ENCODE results near the gene KCNJ1. TPM values are rescaled to one million over a fixed set of nuclear protein-coding genes. Genes with fewer than 3 reads are reported as not detected.

The KCNJ1 gene
- polyA plus RNA-seq, 1 of the 3 experiments (the other 2 are of a cell fraction), result not detected

GRCh38 chr11:128840137-128840536 is 27.0 kb downstream of the KCNJ1 start:
- no peaks in the 10 kb centered on the region for H3K9me2 ChIP-seq
- 81% methylated on average over 5 of the region's 5 CpGs for WGBS (ENCODE audit: low lambda C conversion rate)
- H2AFZ ChIP-seq (ENCODE audit: low read depth), result no peak overlapping the region
- no peaks in the 10 kb centered on the region for H3K27me3 ChIP-seq (ENCODE audit: insufficient read depth)
- no peaks in the 10 kb centered on the region for H3K4me1 ChIP-seq (ENCODE audit: control insufficient read depth in 1 of 2, insufficient read depth in 2 of 2, low read depth in 1 of 2, low read length in 1 of 2)
- no peaks in the 10 kb centered on the region for H3K79me2 ChIP-seq (ENCODE audit: insufficient read depth)
- TF ChIP-seq RXRA (IDR thresholded peaks at IDR 0.05; ENCODE audit: borderline replicate concordance, low read depth), result no peak
- TF ChIP-seq MXI1 (IDR thresholded peaks at IDR 0.05; ENCODE audit: low read depth, low read length), result no peak
- no peak for TF ChIP-seq FOSL2 (IDR thresholded peaks at IDR 0.05; ENCODE audit: borderline replicate concordance, low read depth)
- no peak for TF ChIP-seq ZBTB33 (IDR thresholded peaks at IDR 0.05; ENCODE audit: borderline replicate concordance, low read depth)
- TF ChIP-seq NFIC (IDR thresholded peaks at IDR 0.05; ENCODE audit: borderline replicate concordance), result no peak
- no peak for TF ChIP-seq PBX3 (IDR thresholded peaks at IDR 0.05)
- TF ChIP-seq USF1 (IDR thresholded peaks at IDR 0.05; ENCODE audit: borderline replicate concordance, low read depth), result no peak
- no peak for TF ChIP-seq JUND (IDR thresholded peaks at IDR 0.05)
- no peak for TF ChIP-seq RFX5 (IDR thresholded peaks at IDR 0.05; ENCODE audit: low read length)
- no peak for TF ChIP-seq NRF1 (IDR thresholded peaks at IDR 0.05; ENCODE audit: low read depth, low read length)
- no peak for TF ChIP-seq FOXJ3 (CRISPR knock-in tag; IDR thresholded peaks at IDR 0.05)
- no peak for TF ChIP-seq EZH2phosphoT487 (IDR thresholded peaks at IDR 0.05; ENCODE audit: borderline replicate concordance, low read depth)
- TF ChIP-seq SMC3 (IDR thresholded peaks at IDR 0.05; ENCODE audit: low read depth, low read length), result no peak
- no peak for TF ChIP-seq CHD2 (IDR thresholded peaks at IDR 0.05; ENCODE audit: low read length, partially characterized antibody)
- no peak for TF ChIP-seq EP300 (IDR thresholded peaks at IDR 0.05; ENCODE audit: borderline replicate concordance in 1 of 2, low read depth in 1 of 2, low read length in 1 of 2)
- ChIA-PET POLR2A (no interaction called here), CTCF (interaction anchor here (2.4 kb wide), 1 partner anchor 9 kb away, joined by 7 read pairs; no protein-coding TSS in a partner anchor)
- H3K36me3 ChIP-seq (replicated peaks in 1 of 2; ENCODE audit: control insufficient read depth in 1 of 2, insufficient read depth in 2 of 2, low read length in 1 of 2), result no peaks in the 10 kb centered on the region
- no peak overlapping the region for H3K9ac ChIP-seq
- no peak overlapping the region for H3K4me3 ChIP-seq (ENCODE audit: low read depth in 2 of 2, low read length in 1 of 2)
- no peaks in the 10 kb centered on the region for H3F3A ChIP-seq (replicated peaks; ENCODE audit: insufficient read depth)
- H3K9me3 ChIP-seq, result no peaks in the 10 kb centered on the region
- H3K27ac ChIP-seq (ENCODE audit: low read depth in 2 of 2, low read length in 1 of 2), result no peak overlapping the region
- no peaks in the 10 kb centered on the region for H4K20me1 ChIP-seq (ENCODE audit: insufficient read depth)
- H3K4me2 ChIP-seq, result no peak overlapping the region
- DNase-seq, result no peak

- Histone ChIP-seq H3F3A (replicated peaks; ENCODE audit: insufficient read depth) (no peaks in the 10 kb centered on the region), H3K9me3 (no peaks in the 10 kb centered on the region), H3K27me3 (ENCODE audit: insufficient read depth) (no peaks in the 10 kb centered on the region), H3K36me3 (replicated peaks in 1 of 2; ENCODE audit: control insufficient read depth in 1 of 2, insufficient read depth in 2 of 2, low read length in 1 of 2) (no peaks in the 10 kb centered on the region), H3K9ac (no peak overlapping the region), H2AFZ (ENCODE audit: low read depth) (no peak overlapping the region), H3K9me2 (no peaks in the 10 kb centered on the region), H3K4me1 (ENCODE audit: control insufficient read depth in 1 of 2, insufficient read depth in 2 of 2, low read depth in 1 of 2, low read length in 1 of 2) (no peaks in the 10 kb centered on the region), H3K4me3 (ENCODE audit: low read depth in 2 of 2, low read length in 1 of 2) (no peak overlapping the region), H3K27ac (ENCODE audit: low read depth in 2 of 2, low read length in 1 of 2) (no peak overlapping the region), H3K79me2 (ENCODE audit: insufficient read depth) (no peaks in the 10 kb centered on the region), H3K4me2 (no peak overlapping the region), H4K20me1 (ENCODE audit: insufficient read depth) (no peaks in the 10 kb centered on the region)
- ChIA-PET POLR2A (no interaction called here), CTCF (interaction anchor here (1.4 to 2.4 kb wide), 2 partner anchors 8 to 667 kb away, joined by 3 to 7 read pairs; no protein-coding TSS in a partner anchor)
- DNase-seq, result no peak
- WGBS (ENCODE audit: low lambda C conversion rate), result 72% methylated on average over 5 of the region's 5 CpGs
- TF ChIP-seq MAX (IDR thresholded peaks at IDR 0.05; ENCODE audit: low read depth) (no peak), SMC3 (IDR thresholded peaks at IDR 0.05; ENCODE audit: low read depth, low read length) (no peak), CTCF (IDR thresholded peaks at IDR 0.05) (no peak), NRF1 (IDR thresholded peaks at IDR 0.05; ENCODE audit: low read depth, low read length) (no peak), JUND (IDR thresholded peaks at IDR 0.05) (no peak)
Observed at GRCh38 chr11:128839081-128839480, 28.0 kb downstream of the KCNJ1 start.
